GM21526 (cell line): ENCODE data around the gene THSD4.

Source experiments
- ATAC-seq: cut with Tn5 transposase; IDR thresholded peaks from one replicate; pipeline ENCODE4 v1.9.1; 2021; ENCODE audit warnings: moderate library complexity; ENCODE audit not compliant: unreplicated experiment, low FRiP score

The THSD4 gene

GRCh38 chr15:71779073-71779797 is 664.0 kb downstream of the THSD4 start:
- no peak for ATAC-seq

- ATAC-seq, result no peak
These were observed 665.1 kb downstream of the THSD4 start for GRCh38 chr15:71780115-71780976.

DNA sequence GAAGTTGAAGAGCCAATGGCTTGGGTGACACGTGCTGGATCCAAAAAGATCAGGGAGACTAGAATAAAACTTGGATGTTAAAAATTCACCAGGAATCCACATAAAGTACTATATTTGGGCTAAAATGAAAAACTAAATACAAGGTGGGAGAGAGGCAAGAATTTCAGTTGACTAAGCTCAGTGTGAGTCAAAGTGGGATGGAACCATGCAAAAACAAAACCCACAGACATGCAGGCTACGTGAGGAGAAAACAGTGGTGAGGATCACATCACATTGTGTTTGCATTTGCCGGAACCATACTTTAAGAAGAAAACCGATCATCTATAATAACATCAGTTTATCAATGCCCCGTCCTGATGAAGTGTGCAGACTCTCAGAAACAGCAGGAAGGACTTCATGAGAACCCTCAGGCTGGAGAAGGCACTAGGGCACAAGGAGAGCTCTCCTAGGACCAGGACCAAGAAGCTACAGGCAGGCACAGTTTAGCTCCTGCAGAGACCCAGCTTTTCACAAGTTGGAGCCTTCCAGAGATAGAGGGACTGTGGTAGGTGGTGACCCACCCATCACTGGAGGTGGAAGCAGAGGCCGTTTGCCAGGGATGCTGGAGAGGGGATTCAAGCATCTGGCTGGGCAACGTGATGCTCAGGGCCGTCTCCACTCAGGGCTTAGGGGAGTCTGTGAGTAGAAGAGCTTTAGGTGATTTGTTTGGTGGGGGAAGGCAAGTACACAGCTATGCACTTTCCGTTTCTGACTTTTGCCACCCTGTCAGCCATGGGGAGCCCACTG is 666.1 kb downstream of the THSD4 start:
- ATAC-seq, result no peak

DNA sequence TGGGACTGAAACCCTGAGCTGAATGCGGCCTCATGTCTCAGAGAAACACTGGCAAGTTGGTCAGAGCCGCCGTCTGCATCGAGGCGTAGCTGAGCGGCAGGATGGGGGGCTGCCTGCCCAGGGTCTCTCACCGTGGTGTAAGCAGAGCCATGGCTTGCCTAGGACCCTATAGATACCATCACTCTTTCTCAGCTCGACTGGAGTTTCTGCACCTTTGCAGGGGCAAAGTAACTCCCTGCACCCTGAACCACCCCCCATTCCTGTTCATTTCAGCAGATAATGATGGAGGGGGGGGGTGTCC is 666.6 kb downstream of the THSD4 start:
- no peak for ATAC-seq

GRCh38 chr15:71782422-71783165 is 667.3 kb downstream of the THSD4 start:
- ATAC-seq, result no peak

DNA sequence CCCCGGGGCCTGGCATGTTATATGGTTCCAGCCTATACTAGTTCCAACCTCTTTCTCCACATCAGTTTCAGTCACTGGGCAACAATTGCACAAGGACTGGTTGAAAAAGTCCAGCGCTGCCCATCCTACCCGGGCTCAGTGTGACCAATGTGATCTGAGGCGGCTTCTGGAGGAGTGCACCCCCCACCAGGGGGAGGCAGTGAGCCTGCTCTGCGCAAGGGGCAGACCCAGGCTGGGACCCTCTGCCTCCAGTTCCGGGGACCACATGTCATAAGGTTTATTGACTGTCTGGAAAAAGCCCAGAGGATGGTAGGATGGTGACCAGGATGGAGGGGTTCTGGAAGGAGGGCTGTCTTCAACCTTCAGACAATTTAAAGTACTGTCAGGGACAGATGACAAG is 669.4 kb downstream of the THSD4 start:
- ATAC-seq, result no peak

- ATAC-seq, result no peak
These were observed 670.7 kb downstream of the THSD4 start for GRCh38 chr15:71785996-71786395.

- no peak for ATAC-seq
These were observed 671.4 kb downstream of the THSD4 start for GRCh38 chr15:71786673-71787072.

DNA sequence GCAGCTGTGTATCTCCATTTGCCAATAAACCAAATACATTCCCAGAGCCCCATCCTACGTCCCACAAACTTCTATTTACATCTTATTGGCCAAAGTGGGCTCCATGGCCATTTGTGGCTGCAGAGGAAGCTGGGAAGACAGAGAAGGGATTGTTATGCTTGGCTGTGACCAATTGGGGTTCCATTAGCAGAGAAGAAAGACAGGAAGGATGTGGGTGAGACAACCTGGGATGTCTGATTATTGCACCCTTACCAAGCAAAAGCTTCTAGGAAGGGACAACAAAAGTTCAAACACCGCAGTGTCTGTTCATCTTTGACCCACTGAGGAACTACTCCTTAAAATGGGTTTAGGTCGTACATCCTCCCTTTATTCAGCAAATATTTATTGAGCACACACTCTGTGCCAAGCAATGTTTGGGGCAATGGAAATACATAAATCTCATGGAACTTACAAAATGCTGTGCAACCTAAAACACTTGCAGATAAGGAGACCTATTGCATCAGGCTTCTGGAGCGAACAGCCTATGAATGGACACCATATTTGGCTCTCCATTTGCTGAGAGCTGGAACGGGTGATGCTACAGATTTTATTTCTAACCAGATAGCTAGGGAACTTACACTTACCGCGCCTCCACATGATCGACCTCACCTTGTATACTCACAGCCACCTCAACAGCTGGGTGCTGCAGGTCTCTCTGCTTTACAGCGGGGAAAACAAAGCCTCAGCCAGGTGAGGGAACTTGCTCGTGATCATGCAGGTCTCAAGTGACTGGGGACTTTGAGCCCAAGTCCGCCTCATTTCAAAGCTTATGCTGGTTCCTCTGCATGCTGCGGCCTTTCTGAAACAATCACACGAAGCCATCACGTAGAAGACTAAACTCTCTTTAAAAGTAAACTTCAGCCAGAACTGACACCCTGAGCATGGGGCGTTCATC is 673.6 kb downstream of the THSD4 start:
- no peak for ATAC-seq

DNA sequence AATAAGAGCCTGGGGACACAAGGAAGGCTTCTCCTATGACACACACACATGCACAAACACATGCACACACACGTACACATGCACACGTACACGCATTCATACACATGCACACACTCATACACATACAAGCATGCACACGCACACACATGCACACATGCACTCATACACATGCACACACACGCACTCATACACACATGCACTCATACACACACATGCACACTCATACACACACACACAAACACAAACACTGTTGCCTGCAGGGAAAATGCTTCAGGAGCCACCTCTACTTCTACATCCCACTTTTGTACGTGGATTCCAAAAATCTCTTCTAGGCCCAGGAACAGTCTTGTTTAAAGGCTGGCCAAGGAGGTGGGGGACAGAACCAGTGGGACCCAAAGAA is 674.3 kb downstream of the THSD4 start:
- no peak for ATAC-seq

DNA sequence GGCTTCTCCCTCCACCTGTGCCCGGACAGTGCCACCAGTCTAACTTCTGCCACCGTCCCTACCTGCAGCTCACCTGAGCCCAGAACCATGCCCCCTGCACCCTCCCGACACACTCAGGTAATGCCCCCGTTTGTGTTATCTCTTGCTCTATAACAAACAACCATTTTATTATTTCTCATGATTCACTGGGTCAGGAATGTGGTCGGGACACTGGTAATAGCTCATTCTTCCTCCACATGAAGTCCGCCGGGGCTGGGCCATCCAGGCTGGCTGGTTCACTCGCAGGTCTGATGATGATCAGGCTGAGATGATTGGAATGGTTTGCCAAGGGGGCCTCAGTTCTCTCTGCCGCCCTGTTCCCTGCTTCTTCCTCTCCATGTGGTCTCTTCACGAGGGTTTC is 674.8 kb downstream of the THSD4 start:
- ATAC-seq, result no peak

DNA sequence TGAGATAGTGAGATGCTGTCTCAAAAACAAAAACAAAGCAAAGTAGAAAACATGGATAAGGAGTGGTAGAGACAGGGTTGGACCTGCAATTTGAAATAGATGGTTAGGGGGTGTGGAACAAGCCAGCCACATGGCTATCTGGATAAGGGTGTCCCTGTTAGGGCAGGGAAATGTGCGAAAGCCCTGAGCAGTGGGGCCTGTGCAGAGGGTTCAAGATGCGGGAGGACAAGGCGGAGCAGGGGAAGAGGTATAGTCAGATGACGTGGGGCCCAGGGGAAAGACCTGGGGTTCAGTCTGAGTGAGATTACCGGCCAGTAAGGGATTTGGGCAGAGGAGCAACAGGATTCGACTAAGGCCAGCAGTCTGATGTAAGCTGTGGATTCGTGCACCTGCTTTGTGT is 676.7 kb downstream of the THSD4 start:
- no peak for ATAC-seq

DNA sequence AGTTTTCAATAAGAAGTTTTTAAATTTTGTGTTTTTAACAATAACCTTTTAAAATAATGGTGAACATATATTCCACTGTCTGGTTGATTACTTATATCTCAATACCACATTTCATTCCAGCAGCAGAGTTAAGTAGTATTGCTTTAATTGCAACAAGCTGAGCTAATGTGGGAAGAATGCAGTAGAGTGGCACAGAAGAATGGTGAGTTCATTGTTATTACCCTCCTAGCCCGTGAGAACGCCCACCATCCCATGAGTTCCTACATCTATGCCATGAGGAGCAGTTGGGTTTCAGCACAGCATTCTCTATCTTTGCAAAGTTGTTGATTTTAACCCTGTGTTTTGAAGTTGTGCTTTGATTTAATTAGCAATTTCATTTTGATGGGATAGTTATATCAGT is 677.2 kb downstream of the THSD4 start:
- ATAC-seq, result no peak

GRCh38 chr15:71798641-71799040 is 683.4 kb downstream of the THSD4 start:
- no peak for ATAC-seq

GRCh38 chr15:71800190-71800589 is 684.9 kb downstream of the THSD4 start:
- ATAC-seq, result no peak

DNA sequence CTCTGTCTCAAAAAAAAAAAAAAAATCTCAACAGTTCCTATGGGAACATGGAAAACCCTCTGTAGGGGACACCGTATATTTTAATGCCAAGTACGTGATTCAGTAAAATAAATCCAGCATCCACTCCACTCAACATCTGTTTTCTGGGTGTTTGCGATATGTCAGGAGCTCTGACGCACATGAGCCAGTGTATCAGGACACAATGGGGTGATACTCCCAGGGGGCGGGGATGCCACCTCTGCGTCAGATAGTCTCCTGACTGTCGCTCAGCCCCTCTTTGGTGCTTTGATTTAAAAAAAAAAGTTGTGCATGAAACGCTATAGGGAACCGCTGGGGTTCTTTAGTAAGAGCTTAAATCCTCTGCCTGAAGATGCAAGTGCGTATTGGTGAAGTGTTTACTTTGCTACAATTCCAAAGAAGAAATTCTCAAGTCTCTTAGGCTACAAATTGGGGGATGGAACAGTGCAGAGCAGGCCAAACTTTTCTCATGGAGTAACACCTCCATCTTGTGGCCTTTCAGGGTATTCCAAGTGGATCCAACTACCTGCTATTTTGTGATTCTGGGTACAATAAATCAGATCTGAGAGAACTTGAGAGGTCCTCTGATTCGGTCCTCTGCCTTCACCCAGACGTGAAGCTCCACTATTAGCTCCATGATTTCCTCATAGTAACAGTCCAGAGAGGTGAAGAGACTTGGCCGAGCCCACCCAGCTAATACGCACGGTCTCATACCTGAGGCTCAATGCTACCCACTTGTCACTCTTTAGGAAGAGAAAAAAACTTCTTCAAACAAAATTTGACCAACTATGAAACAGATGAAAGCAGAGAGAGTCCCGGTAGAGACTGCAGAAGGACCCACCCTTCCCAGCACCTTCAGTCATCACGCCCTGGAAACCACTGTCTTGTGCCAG is 685.8 kb downstream of the THSD4 start:
- ATAC-seq, result no peak

- no peak for ATAC-seq
These were observed 686.8 kb downstream of the THSD4 start for GRCh38 chr15:71801935-71802655.

GRCh38 chr15:71802770-71803169 is 687.5 kb downstream of the THSD4 start:
- no peak for ATAC-seq
